ENCODE measurements around the gene POLR2A. TPM values are rescaled to one million over a fixed set of nuclear protein-coding genes. Genes with fewer than 3 reads are reported as not detected.

The POLR2A gene
- total RNA-seq, 1 experiment from 2014 or later, result 341 TPM

GRCh38 chr17:7438656-7439460 lies 45.3 kb upstream of the POLR2A start:
- Histone ChIP-seq H3K4me1 (ENCODE audit: insufficient read depth, low read length, poor library complexity, severe bottlenecking) (peaks cover 42% of the 10 kb centered on the region), H3K4me3 (ENCODE audit: low read depth, low read length, poor library complexity, severe bottlenecking) (peak overlapping the region; percentile 90), H3K27ac (ENCODE audit: low read depth, low read length, poor library complexity, severe bottlenecking) (peak overlapping the region; percentile 41), H3K27me3 (replicated peaks; ENCODE audit: insufficient read depth, low read depth, low read length, poor library complexity) (no peaks in the 10 kb centered on the region), H3K9me3 (ENCODE audit: low read depth, low read length, poor library complexity, severe bottlenecking) (no peaks in the 10 kb centered on the region), H3K36me3 (ENCODE audit: insufficient read depth, low read length, poor library complexity, severe bottlenecking) (no peaks in the 10 kb centered on the region)
- CTCF ChIA-PET, result no interaction called here
- no peak for DNase-seq (ENCODE audit: low spot score)
- intact Hi-C loops (cut with micrococcal nuclease; ENCODE audit: unreplicated experiment), result loop anchor here (5.0 kb wide), 2 partner anchors 82 to 248 kb away; partner anchors contain the start of genes TMEM95, TP53 and WRAP53
- TF ChIP-seq EZH2 (IDR thresholded peaks at IDR 0.05; ENCODE audit: borderline replicate concordance, low read depth, low read length, poor library complexity, severe bottlenecking) (no peak), CTCF (conservative IDR thresholded peaks at IDR 0.05; ENCODE audit: low read depth, low read length) (no peak)
- POLR2A ChIA-PET (ENCODE audit: low non-redundant PET), result interaction anchor here (0.7 kb wide), 1 partner anchor 26 kb away, joined by 5 read pairs; no protein-coding TSS in a partner anchor
- BruUV-seq (replicated peaks), result no TSS peak

DNA sequence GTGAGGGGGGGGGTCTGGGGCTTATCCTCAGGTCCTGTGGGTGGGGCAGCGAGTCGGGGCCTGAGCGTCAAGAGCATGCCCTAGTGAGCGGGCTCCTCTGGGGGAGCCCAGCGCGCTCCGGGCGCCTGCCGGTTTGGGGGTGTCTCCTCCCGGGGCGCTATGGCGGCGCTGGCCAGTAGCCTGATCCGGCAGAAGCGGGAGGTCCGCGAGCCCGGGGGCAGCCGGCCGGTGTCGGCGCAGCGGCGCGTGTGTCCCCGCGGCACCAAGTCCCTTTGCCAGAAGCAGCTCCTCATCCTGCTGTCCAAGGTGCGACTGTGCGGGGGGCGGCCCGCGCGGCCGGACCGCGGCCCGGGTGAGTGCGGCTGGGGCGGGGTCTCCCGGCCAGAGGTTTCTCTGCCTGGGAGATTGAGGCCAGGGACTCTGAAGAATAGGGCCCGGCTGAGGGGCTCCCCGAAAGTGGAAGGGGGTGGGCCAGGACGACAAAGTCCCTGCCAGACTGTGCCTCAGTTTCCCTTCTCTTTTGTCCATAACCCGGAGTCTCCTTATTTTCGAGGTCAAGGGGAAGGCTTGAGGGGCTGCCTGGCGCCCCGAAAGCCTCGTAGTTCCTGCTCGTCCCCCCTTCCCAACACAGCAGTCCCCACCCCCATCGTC lies 44.6 kb upstream of the POLR2A start, which contains the start of gene FGF11:
TSS of gene FGF11 (plus strand) at position 51 of the 651 bp plus-strand sequence. CDS start at position 160, 109 bp downstream.
- Histone ChIP-seq H3K9me3 (ENCODE audit: low read depth, low read length, poor library complexity, severe bottlenecking) (no peaks in the 10 kb centered on the region), H3K27me3 (replicated peaks; ENCODE audit: insufficient read depth, low read depth, low read length, poor library complexity) (no peaks in the 10 kb centered on the region), H3K27ac (ENCODE audit: low read depth, low read length, poor library complexity, severe bottlenecking) (peak within 1 kb of the TSS; percentile 97), H3K4me1 (ENCODE audit: insufficient read depth, low read length, poor library complexity, severe bottlenecking) (peaks cover 50% of the 10 kb centered on the region), H3K36me3 (ENCODE audit: insufficient read depth, low read length, poor library complexity, severe bottlenecking) (no peaks in the 10 kb centered on the region), H3K4me3 (ENCODE audit: low read depth, low read length, poor library complexity, severe bottlenecking) (peak within 1 kb of the TSS; percentile 90)
- POLR2A ChIA-PET (ENCODE audit: low non-redundant PET), result no interaction called here
- intact Hi-C loops (cut with micrococcal nuclease; ENCODE audit: unreplicated experiment), result loop anchor here (1.0 to 5.0 kb wide), 3 partner anchors 45 to 248 kb away; partner anchors contain the start of genes POLR2A, TMEM95, TP53 and WRAP53
- CTCF ChIA-PET, result interaction anchor here (0.7 kb wide), 1 partner anchor 121 kb away, joined by 3 read pairs; no protein-coding TSS in a partner anchor
- no TSS peak for BruUV-seq (replicated peaks)
- no peak for DNase-seq (ENCODE audit: low spot score)
- TF ChIP-seq EZH2 (IDR thresholded peaks at IDR 0.05; ENCODE audit: borderline replicate concordance, low read depth, low read length, poor library complexity, severe bottlenecking) (no peak), CTCF (conservative IDR thresholded peaks at IDR 0.05; ENCODE audit: low read depth, low read length) (no peak)

GRCh38 chr17:7440113-7440833 lies 43.9 kb upstream of the POLR2A start:
- Histone ChIP-seq H3K9me3 (ENCODE audit: low read depth, low read length, poor library complexity, severe bottlenecking) (no peaks in the 10 kb centered on the region), H3K27me3 (replicated peaks; ENCODE audit: insufficient read depth, low read depth, low read length, poor library complexity) (no peaks in the 10 kb centered on the region), H3K27ac (ENCODE audit: low read depth, low read length, poor library complexity, severe bottlenecking) (peak overlapping the region; percentile 97), H3K4me3 (ENCODE audit: low read depth, low read length, poor library complexity, severe bottlenecking) (peak overlapping the region; percentile 90), H3K4me1 (ENCODE audit: insufficient read depth, low read length, poor library complexity, severe bottlenecking) (peaks cover 55% of the 10 kb centered on the region), H3K36me3 (ENCODE audit: insufficient read depth, low read length, poor library complexity, severe bottlenecking) (no peaks in the 10 kb centered on the region)
- intact Hi-C loops (cut with micrococcal nuclease; ENCODE audit: unreplicated experiment), result loop anchor here (1.0 kb wide), 1 partner anchor 44 kb away; the partner anchor contains the start of gene POLR2A
- POLR2A ChIA-PET (ENCODE audit: low non-redundant PET), result interaction anchor here (0.6 kb wide), 2 partner anchors 14 to 246 kb away, joined by 3 to 13 read pairs; no protein-coding TSS in a partner anchor
- no peak for TF ChIP-seq EZH2 (IDR thresholded peaks at IDR 0.05; ENCODE audit: borderline replicate concordance, low read depth, low read length, poor library complexity, severe bottlenecking)
- TF ChIP-seq CTCF (conservative IDR thresholded peaks at IDR 0.05; ENCODE audit: low read depth, low read length), result no peak
- TSS peak; percentile 53 for BruUV-seq (replicated peaks)
- CTCF ChIA-PET, result interaction anchor here (0.7 to 1.9 kb wide), 2 partner anchors 120 kb away, joined by 3 to 7 read pairs; no protein-coding TSS in a partner anchor
- DNase-seq (ENCODE audit: low spot score), result peak; percentile 84

Data from A673 (cell line).